Measurements from ENCODE around the gene CAVIN4. TPM values are rescaled to one million over a fixed set of nuclear protein-coding genes. Genes with fewer than 3 reads are reported as not detected.
A peak's percentile ranks its signal among the peaks of the same experiment; 100 is the strongest.

Gene CAVIN4
- total and polyA plus RNA-seq, 2 of the 13 experiments (the other 11 are each of a cell fraction or from before 2014, with no cell fraction given): 0.54 to 1.00 TPM

GRCh38 chr9:100598641-100599145 lies 20.8 kb downstream of the CAVIN4 start (continued):
- TF ChIP-seq ZNF619 (CRISPR knock-in tag; IDR thresholded peaks at IDR 0.05): no peak
- TF ChIP-seq KDM6A (CRISPR knock-in tag; IDR thresholded peaks at IDR 0.05; ENCODE audit: low read depth): no peak
- no peak for TF ChIP-seq PREB (CRISPR knock-in tag; IDR thresholded peaks at IDR 0.05)
- TF ChIP-seq ATRX (CRISPR knock-in tag; IDR thresholded peaks at IDR 0.05; ENCODE audit: borderline replicate concordance): no peak
- TF ChIP-seq ZNF451 (CRISPR knock-in tag; IDR thresholded peaks at IDR 0.05): no peak
- no peak for TF ChIP-seq KDM5A (IDR thresholded peaks at IDR 0.05; ENCODE audit: borderline replicate concordance, low read length)
- no peak for TF ChIP-seq HOXD1 (CRISPR knock-in tag; IDR thresholded peaks at IDR 0.05)
- TF ChIP-seq IRF2 (CRISPR knock-in tag; IDR thresholded peaks at IDR 0.05): 0 out of 2 replicates have a peak, but pooled peaks have one; percentile 23
- TF ChIP-seq ZNF709 (CRISPR knock-in tag; IDR thresholded peaks at IDR 0.05): no peak
- TF ChIP-seq ZMAT5 (CRISPR knock-in tag; IDR thresholded peaks at IDR 0.05; ENCODE audit: borderline replicate concordance, low read depth): no peak
- peak; percentile 52; the same call in 1 of the 2 replicates for TF ChIP-seq RBFOX2 (IDR thresholded peaks at IDR 0.05; ENCODE audit: low read depth, low read length)
- peak; percentile 79 for TF ChIP-seq ZEB1 (IDR thresholded peaks at IDR 0.05; ENCODE audit: insufficient replicate concordance, low read depth)
- peak; percentile 100 for TF ChIP-seq NAIF1 (CRISPR knock-in tag; IDR thresholded peaks at IDR 0.05; ENCODE audit: borderline replicate concordance)
- no peak for TF ChIP-seq MED8 (CRISPR knock-in tag; IDR thresholded peaks at IDR 0.05; ENCODE audit: insufficient replicate concordance)
- no peak for TF ChIP-seq ZNF775 (CRISPR knock-in tag; IDR thresholded peaks at IDR 0.05; ENCODE audit: borderline replicate concordance)
- peak; percentile 58; the same call in 1 of the 2 replicates for TF ChIP-seq NFKB2 (CRISPR knock-in tag; IDR thresholded peaks at IDR 0.05; ENCODE audit: borderline replicate concordance)
- no peak for TF ChIP-seq ZNF546 (CRISPR knock-in tag; conservative IDR thresholded peaks at IDR 0.05)
- no peak for TF ChIP-seq TOPORS (CRISPR knock-in tag; IDR thresholded peaks at IDR 0.05)
- peak; percentile 70 for TF ChIP-seq HDAC1 (CRISPR knock-in tag; IDR thresholded peaks at IDR 0.05)
- TF ChIP-seq SIN3A (IDR thresholded peaks at IDR 0.05; ENCODE audit: borderline replicate concordance, low read depth, low read length): peak; percentile 71; the same call in 1 of the 2 replicates
- TF ChIP-seq ZNF407 (CRISPR knock-in tag; IDR thresholded peaks at IDR 0.05; ENCODE audit: not compliant biosample characterization): no peak
- TF ChIP-seq CHD4 (IDR thresholded peaks at IDR 0.05; ENCODE audit: borderline replicate concordance, low read length): no peak
- TF ChIP-seq SAP130 (CRISPR knock-in tag; IDR thresholded peaks at IDR 0.05; ENCODE audit: low read depth): peak; percentile 90

Measured in HepG2 (cell line).